Activated CD4-positive, alpha-beta memory T cell treated with anti-CD3 and anti-CD28 coated beads for 36 hours (primary cell): ENCODE results near the gene TBC1D24. TPM values are rescaled to one million over a fixed set of nuclear protein-coding genes. Genes with fewer than 3 reads are reported as not detected.

ENCODE experiments used
- CTCF ChIA-PET: fragments of 350-600 bp; sonication (Branson Sonifier 250); formaldehyde crosslinking; loops from one replicate; lab custom pipeline; 2021; ENCODE audit warnings: antibody characterized with exemption, inconsistent platforms; lab: Charles Lee
- POLR2A ChIA-PET: fragments of 350-600 bp; sonication (Branson Sonifier 250); formaldehyde crosslinking; loops from one replicate; lab custom pipeline; 2021; ENCODE audit warnings: antibody characterized with exemption; lab: Charles Lee
- DNase-seq: peaks from one replicate; pipeline ENCODE4 v3.0.0-alpha.2; 2020
- H3K27ac Mint-ChIP-seq: one replicate; pipeline ENCODE4 v1.8.0; 2021; ENCODE audit warnings: mixed read lengths
- H3K27me3 Mint-ChIP-seq: one replicate; pipeline ENCODE4 v1.8.0; 2021; ENCODE audit warnings: mixed read lengths
- H3K36me3 Mint-ChIP-seq: one replicate; pipeline ENCODE4 v1.8.0; 2021; ENCODE audit warnings: mixed read lengths
- H3K4me1 Mint-ChIP-seq: one replicate; pipeline ENCODE4 v1.8.0; 2021; ENCODE audit warnings: low read depth, mixed read lengths
- H3K4me3 Mint-ChIP-seq: one replicate; pipeline ENCODE4 v1.8.0; 2021; ENCODE audit warnings: mild to moderate bottlenecking, mixed read lengths
- H3K9me3 Mint-ChIP-seq: one replicate; pipeline ENCODE4 v1.8.0; 2021; ENCODE audit warnings: mixed read lengths
- intact Hi-C: fragments of 100-400 bp; cut with micrococcal nuclease; formaldehyde crosslinking; loops from one replicate; pipeline ENCODE4 v1.15.1; 2023
- total RNA-seq, 2 experiments: library from RNA; stranded (reverse); gene quantifications; one replicate each; pipeline ENCODE4 v1.2.3, GENCODE V29; 2021

TBC1D24 gene
- total RNA-seq, 2 experiments from 2014 or later = 12.2 to 12.4 TPM

DNA sequence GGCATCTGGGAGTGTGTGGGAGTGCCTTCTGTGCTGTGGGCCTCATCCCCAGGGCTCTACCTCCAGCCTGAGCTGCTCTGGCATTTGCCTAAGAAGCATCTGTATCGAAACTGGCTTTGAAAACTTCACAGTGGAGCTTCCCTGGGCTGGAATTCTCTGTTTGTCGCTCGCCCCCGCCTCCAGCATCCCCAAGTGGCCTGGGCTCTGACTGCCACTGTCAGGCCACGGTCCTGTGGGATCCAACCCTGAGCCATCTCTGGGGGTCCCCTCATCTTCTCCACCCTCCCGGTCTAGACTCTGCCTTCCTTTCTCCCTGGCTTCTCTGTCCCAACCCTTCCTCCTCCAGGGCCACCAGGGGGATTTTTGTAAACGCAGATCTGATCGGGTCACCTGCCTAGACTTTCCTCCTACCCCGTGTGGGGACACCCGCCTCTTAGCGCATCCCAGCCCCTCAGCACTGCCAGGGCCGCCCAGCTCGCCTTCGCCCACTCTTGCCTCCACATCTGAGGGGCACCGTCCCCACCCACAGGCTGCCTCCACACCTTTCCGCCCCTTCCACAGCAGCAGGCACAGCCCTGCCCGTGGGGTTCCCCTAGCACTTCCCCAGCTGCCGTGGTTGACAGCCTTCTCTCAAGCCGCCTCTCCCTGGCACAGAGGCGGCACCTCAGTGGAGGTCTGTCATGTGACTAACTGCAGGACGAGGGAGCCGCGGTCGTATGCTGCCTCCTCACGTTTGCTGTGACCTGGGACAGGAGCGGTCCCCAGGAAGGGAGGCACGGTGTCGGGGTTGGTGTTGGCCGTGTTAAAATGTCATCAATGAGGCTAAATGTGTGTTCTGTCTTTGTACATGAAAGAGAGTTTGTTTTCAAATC is 12.0 kb downstream of the TBC1D24 start:
- intact Hi-C loops = loop anchor here (1.0 to 2.0 kb wide), 2 partner anchors 54 to 147 kb away; partner anchors contain the start of gene ABCA3
- Mint-ChIP-seq H3K27ac (peak overlapping the region; percentile 38), H3K9me3 (no peaks in the 10 kb centered on the region), H3K4me1 (peaks cover 13% of the 10 kb centered on the region), H3K27me3 (no peaks in the 10 kb centered on the region), H3K36me3 (no peaks in the 10 kb centered on the region), H3K4me3 (peak overlapping the region; percentile 41)
- ChIA-PET CTCF (interaction anchor here (0.7 to 2.4 kb wide), 5 partner anchors 12 to 144 kb away, joined by 3 to 14 read pairs (median 3); partner anchors contain the start of genes TBC1D24 and TEDC2), POLR2A (no interaction called here)
- DNase-seq = peak; percentile 89

- DNase-seq = no peak
- Mint-ChIP-seq H3K27me3 (no peaks in the 10 kb centered on the region), H3K4me1 (peaks cover 13% of the 10 kb centered on the region), H3K4me3 (peak overlapping the region; percentile 41), H3K27ac (peak overlapping the region; percentile 38), H3K9me3 (no peaks in the 10 kb centered on the region), H3K36me3 (no peaks in the 10 kb centered on the region)
- ChIA-PET CTCF (interaction anchor here (0.9 to 2.4 kb wide), 4 partner anchors 13 to 236 kb away, joined by 3 to 14 read pairs (median 6); partner anchors contain the start of genes ECI1, TBC1D24 and TEDC2), POLR2A (no interaction called here)
- intact Hi-C loops = loop anchor here (1.0 to 2.0 kb wide), 2 partner anchors 55 to 147 kb away; partner anchors contain the start of gene ABCA3
These were observed 12.6 kb downstream of the TBC1D24 start for GRCh38 chr16:2487517-2487842.

DNA sequence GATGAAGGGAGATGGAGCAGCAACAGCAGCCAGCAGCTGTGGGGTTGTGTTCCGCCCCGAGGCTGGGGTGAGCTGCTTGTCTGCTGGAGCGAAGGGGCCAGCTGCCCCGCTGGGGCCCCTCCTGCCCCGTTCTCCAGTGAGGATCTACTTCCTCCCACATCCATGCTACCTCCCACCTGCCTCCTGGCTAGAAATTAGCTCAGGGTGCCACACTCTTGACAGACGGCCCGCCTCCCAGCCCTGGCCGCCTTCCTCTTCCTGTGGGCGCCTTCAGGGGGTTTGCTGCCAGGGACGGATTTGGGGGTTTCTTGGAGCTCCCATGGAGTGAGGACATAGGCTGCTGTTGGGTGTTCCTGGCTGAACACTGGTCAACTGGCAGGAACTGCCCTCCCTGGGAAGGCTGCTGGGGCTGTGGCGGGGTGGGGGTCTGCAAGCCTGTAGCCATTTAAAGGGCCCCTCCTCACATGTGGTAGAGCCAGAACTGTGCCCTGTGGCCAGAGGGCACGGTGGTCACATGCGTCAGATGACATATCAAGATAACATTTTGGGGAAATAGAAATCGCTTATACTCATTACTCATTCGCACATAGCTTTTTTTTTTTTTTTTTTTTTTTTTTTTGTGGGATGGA is 13.1 kb downstream of the TBC1D24 start:
- Mint-ChIP-seq H3K9me3 (no peaks in the 10 kb centered on the region), H3K4me3 (no peak overlapping the region), H3K27me3 (no peaks in the 10 kb centered on the region), H3K27ac (no peak overlapping the region), H3K36me3 (no peaks in the 10 kb centered on the region), H3K4me1 (peaks cover 13% of the 10 kb centered on the region)
- intact Hi-C loops = loop anchor here (1.0 to 2.0 kb wide), 2 partner anchors 55 to 148 kb away; partner anchors contain the start of gene ABCA3
- POLR2A ChIA-PET = no interaction called here
- CTCF ChIA-PET = interaction anchor here (0.9 to 2.4 kb wide), 3 partner anchors 13 to 236 kb away, joined by 3 to 14 read pairs (median 8); partner anchors contain the start of genes ECI1 and TBC1D24
- DNase-seq = no peak

GRCh38 chr16:2489581-2489980 is 14.7 kb downstream of the TBC1D24 start:
- intact Hi-C loops = no loop called here
- POLR2A ChIA-PET = no interaction called here
- no peak for DNase-seq
- no peak overlapping the region for H3K27ac Mint-ChIP-seq
- H3K9me3 Mint-ChIP-seq = no peaks in the 10 kb centered on the region
- CTCF ChIA-PET = no interaction called here
- peaks cover 13% of the 10 kb centered on the region for H3K4me1 Mint-ChIP-seq
- H3K36me3 Mint-ChIP-seq = no peaks in the 10 kb centered on the region
- H3K4me3 Mint-ChIP-seq = no peak overlapping the region
- H3K27me3 Mint-ChIP-seq = no peaks in the 10 kb centered on the region

DNA sequence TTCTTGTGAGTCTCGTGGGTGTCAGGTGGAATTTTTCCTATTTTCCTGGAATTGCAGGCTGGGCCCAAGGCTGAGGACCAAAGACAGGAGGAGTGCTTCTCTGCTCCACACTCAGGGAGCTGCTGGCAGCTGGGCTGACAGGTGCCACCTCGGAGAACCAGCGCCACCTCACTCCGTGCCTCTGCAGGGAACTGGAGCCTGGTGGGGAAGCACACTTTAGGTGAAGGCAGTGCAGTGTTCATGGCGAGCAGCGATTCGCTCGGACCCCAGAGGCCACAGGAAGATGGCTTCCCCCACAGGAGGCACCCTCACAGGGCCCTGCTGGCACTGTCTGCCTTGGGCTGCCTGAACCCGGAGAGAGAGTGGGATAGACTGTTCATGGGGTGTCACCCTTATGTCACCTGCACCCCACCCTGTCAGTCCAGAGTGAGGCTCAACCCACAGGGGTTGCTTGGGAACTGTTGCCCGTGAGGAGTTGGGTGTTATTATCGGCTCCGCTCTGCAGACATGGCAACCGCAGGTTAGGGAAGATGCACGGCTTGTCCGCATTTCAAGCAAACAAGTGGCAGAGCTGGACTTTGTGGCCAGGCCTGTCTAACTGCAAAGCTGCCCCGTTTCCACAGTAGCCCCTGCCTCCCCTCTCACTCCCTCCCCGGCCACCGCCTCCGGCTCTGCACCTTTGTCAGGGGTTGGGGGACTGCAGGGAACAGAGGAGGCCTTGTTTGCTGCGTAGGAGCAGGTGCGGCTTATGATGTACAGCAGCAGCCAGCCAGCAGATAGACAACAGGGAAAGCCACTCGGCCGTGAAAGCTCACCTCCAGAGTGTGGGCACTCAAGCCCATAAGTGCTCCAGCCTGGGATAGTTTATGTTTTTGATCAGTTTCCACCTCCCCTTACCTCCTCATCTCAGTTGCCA is 15.5 kb downstream of the TBC1D24 start:
- POLR2A ChIA-PET = no interaction called here
- Mint-ChIP-seq H3K4me3 (no peak overlapping the region), H3K4me1 (peaks cover 13% of the 10 kb centered on the region), H3K36me3 (no peaks in the 10 kb centered on the region), H3K27ac (no peak overlapping the region), H3K9me3 (no peaks in the 10 kb centered on the region), H3K27me3 (no peaks in the 10 kb centered on the region)
- no peak for DNase-seq
- CTCF ChIA-PET = no interaction called here
- intact Hi-C loops = no loop called here

GRCh38 chr16:2492292-2492691 is 17.4 kb downstream of the TBC1D24 start:
- H3K9me3 Mint-ChIP-seq = no peaks in the 10 kb centered on the region
- H3K4me1 Mint-ChIP-seq = peaks cover 4% of the 10 kb centered on the region
- H3K27me3 Mint-ChIP-seq = no peaks in the 10 kb centered on the region
- H3K27ac Mint-ChIP-seq = no peak overlapping the region
- ChIA-PET CTCF (interaction anchor here (1.5 kb wide), 1 partner anchor 9 kb away, joined by 6 read pairs; no protein-coding TSS in a partner anchor), POLR2A (no interaction called here)
- H3K36me3 Mint-ChIP-seq = no peaks in the 10 kb centered on the region
- DNase-seq = no peak
- H3K4me3 Mint-ChIP-seq = no peak overlapping the region
- intact Hi-C loops = no loop called here

GRCh38 chr16:2493605-2494004 is 18.7 kb downstream of the TBC1D24 start:
- ChIA-PET POLR2A (no interaction called here), CTCF (interaction anchor here (1.6 kb wide), 1 partner anchor 353 kb away, joined by 3 read pairs; no protein-coding TSS in a partner anchor)
- no peaks in the 10 kb centered on the region for H3K9me3 Mint-ChIP-seq
- no peak for DNase-seq
- H3K36me3 Mint-ChIP-seq = no peaks in the 10 kb centered on the region
- H3K27me3 Mint-ChIP-seq = no peaks in the 10 kb centered on the region
- intact Hi-C loops = no loop called here
- no peak overlapping the region for H3K4me3 Mint-ChIP-seq
- no peak overlapping the region for H3K27ac Mint-ChIP-seq
- no peaks in the 10 kb centered on the region for H3K4me1 Mint-ChIP-seq

- no peaks in the 10 kb centered on the region for H3K27me3 Mint-ChIP-seq
- H3K4me3 Mint-ChIP-seq = no peak overlapping the region
- no peak for DNase-seq
- POLR2A ChIA-PET = no interaction called here
- CTCF ChIA-PET = interaction anchor here (1.6 kb wide), 1 partner anchor 354 kb away, joined by 3 read pairs; no protein-coding TSS in a partner anchor
- no peaks in the 10 kb centered on the region for H3K36me3 Mint-ChIP-seq
- H3K4me1 Mint-ChIP-seq = no peaks in the 10 kb centered on the region
- H3K27ac Mint-ChIP-seq = no peak overlapping the region
- intact Hi-C loops = no loop called here
- H3K9me3 Mint-ChIP-seq = no peaks in the 10 kb centered on the region
These were observed 19.7 kb downstream of the TBC1D24 start for GRCh38 chr16:2494616-2495015.

GRCh38 chr16:2495041-2495440 is 20.1 kb downstream of the TBC1D24 start:
- H3K4me1 Mint-ChIP-seq = no peaks in the 10 kb centered on the region
- DNase-seq = no peak
- intact Hi-C loops = no loop called here
- ChIA-PET POLR2A (no interaction called here), CTCF (interaction anchor here (1.6 kb wide), 1 partner anchor 355 kb away, joined by 3 read pairs; no protein-coding TSS in a partner anchor)
- no peak overlapping the region for H3K27ac Mint-ChIP-seq
- no peaks in the 10 kb centered on the region for H3K9me3 Mint-ChIP-seq
- H3K4me3 Mint-ChIP-seq = no peak overlapping the region
- no peaks in the 10 kb centered on the region for H3K36me3 Mint-ChIP-seq
- H3K27me3 Mint-ChIP-seq = no peaks in the 10 kb centered on the region

GRCh38 chr16:2496223-2497115 is 21.5 kb downstream of the TBC1D24 start:
- no peak for DNase-seq
- POLR2A ChIA-PET = no interaction called here
- Mint-ChIP-seq H3K4me1 (no peaks in the 10 kb centered on the region), H3K36me3 (no peaks in the 10 kb centered on the region), H3K27ac (no peak overlapping the region), H3K27me3 (no peaks in the 10 kb centered on the region), H3K9me3 (no peaks in the 10 kb centered on the region), H3K4me3 (no peak overlapping the region)
- intact Hi-C loops = no loop called here
- CTCF ChIA-PET = no interaction called here
